Left lung (tissue), 10 donors: Measurements from ENCODE around the gene BCL2L12. TPM values are rescaled to one million over a fixed set of nuclear protein-coding genes. Genes with fewer than 3 reads are reported as not detected.

Experiments
- ATAC-seq: fragments of 200-7000 bp; cut with Tn5 transposase; one replicate; pipeline ENCODE4 v1.9.1; 2020; ENCODE audit warnings: moderate library complexity
- DNase-seq, 4 donors: peaks; one replicate each; pipeline ENCODE4 v3.0.0-alpha.2; 2013 to 2020
- H3K27ac ChIP-seq, 2 donors: fragments of 200-600 bp; sonication (generic) in 1 of 2; one replicate each; pipeline versions ENCODE4 v1.5.0 to v1.8.0; 2020 to 2021
- H3K27me3 ChIP-seq, 2 donors: fragments of 200-600 bp; sonication (generic) in 1 of 2; one replicate each; pipeline versions ENCODE4 v1.5.0 to v1.8.0; 2020 to 2021
- H3K36me3 ChIP-seq, 2 donors: fragments of 200-600 bp; sonication (generic) in 1 of 2; one replicate each; pipeline versions ENCODE4 v1.5.0 to v1.8.0; 2020 to 2021
- H3K4me1 ChIP-seq, 2 donors: fragments of 200-600 bp; one replicate each; pipeline ENCODE4 v1.8.0; 2021
- H3K4me3 ChIP-seq, 2 donors: fragments of 200-600 bp; sonication (generic) in 1 of 2; one replicate each; pipeline versions ENCODE4 v1.5.0 to v1.8.0; 2020 to 2021; ENCODE audit warnings: mild to moderate bottlenecking in 1 of 2
- H3K9me3 ChIP-seq, 2 donors: fragments of 200-600 bp; sonication (generic) in 1 of 2; one replicate each; pipeline versions ENCODE4 v1.5.0 to v1.8.0; 2020 to 2021
- CTCF ChIP-seq, 2 donors: fragments of 200-600 bp; sonication (generic) in 1 of 2; IDR thresholded peaks; one replicate each; pipeline versions ENCODE4 v1.5.0 to v1.8.0; 2021; ENCODE audit warnings: antibody characterized with exemption in 2 of 2
- intact Hi-C, 2 donors: fragments of 100-400 bp; cut with DNase I; formaldehyde crosslinking; loops; one replicate each; pipeline versions ENCODE4 v1.11.2 to v1.14.2; 2022
- polyA plus RNA-seq, 6 donors: library from polyadenylated mRNA; unstranded; fragments of 120-200 nt; gene quantifications; one replicate each; pipeline ENCODE4 v1.2.1, GENCODE V29; 2013; ENCODE audit not compliant: insufficient read length in 6 of 6
- total RNA-seq, 2 donors: library from RNA; stranded (reverse); fragmentation: NEBNext Ultra II Directional; extraction: Animal tissue kit (Norgen Biotek cat#: 25700); gene quantifications; one replicate each; pipeline ENCODE4 v1.2.1, GENCODE V29; 2021
- donor health status: DM: no; HTN: yes; CAD: no.
- donor health status: DM: no; HTN: no; CAD: no.

Gene BCL2L12
- total and polyA plus RNA-seq, 8 donors = 20.6 to 30.1 (median 26.0) TPM

GRCh38 chr19:49677901-49678674 is 12.4 kb downstream of the BCL2L12 start:
- ATAC-seq = peak; percentile 3
- Histone ChIP-seq H3K27me3 (no peaks in the 10 kb centered on the region), H3K27ac (peak overlapping the region; percentile 86 to 95), H3K36me3 (peaks cover 0 to 27% of the 10 kb centered on the region in 2 donors), H3K4me1 (peaks cover 21 to 44% of the 10 kb centered on the region in 2 donors), H3K4me3 (peak overlapping the region; percentile 99 to 100), H3K9me3 (no peaks in the 10 kb centered on the region)
- intact Hi-C loops = no loop called here
- TF ChIP-seq CTCF (IDR thresholded peaks at IDR 0.05) = peak; percentile 53 to 58
- peak; percentile 74 to 89 (median 80) for DNase-seq

- no peak for TF ChIP-seq CTCF (IDR thresholded peaks at IDR 0.05)
- Histone ChIP-seq H3K4me1 (peaks cover 21 to 44% of the 10 kb centered on the region in 2 donors), H3K4me3 (peak overlapping the region in 1 of 2 donors; percentile 99), H3K27ac (no peak overlapping the region), H3K9me3 (no peaks in the 10 kb centered on the region), H3K36me3 (peaks cover 0 to 38% of the 10 kb centered on the region in 2 donors), H3K27me3 (no peaks in the 10 kb centered on the region)
- no peak for DNase-seq
- intact Hi-C loops = no loop called here
- ATAC-seq = no peak
Measured at GRCh38 chr19:49678985-49679770, 13.4 kb downstream of the BCL2L12 start.

DNA sequence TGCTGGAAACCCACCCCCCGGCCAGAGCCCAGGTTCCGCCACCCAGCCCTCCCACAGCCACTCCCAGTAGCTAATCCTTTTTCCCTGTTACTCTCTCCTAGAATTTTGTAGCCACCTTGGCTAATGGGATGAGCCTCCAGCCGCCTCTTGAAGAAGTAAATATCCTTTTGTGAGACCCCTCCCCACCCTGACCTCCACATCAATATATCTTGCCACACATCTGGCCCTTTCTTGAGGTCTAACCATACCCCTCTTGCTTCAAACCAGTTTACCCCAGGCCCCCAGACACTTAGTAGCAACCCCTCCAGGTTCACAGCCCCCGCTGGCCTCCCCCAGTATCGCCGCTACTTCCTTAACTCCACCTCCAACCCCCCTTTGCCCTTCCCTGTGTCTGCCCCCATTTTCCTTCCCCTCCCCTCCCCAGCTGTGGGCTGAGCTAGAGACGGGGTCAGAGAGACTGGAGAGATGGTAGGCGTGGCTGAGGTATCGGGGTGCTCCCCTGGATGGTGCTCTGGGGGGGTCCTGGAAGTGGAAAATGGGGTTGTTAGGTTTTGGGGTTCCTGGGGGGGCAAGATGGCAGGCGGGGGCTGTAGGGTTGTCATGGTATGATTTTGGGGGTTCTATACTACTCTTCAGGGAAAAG is 14.2 kb downstream of the BCL2L12 start:
- Histone ChIP-seq H3K27ac (peak overlapping the region; percentile 48 to 65), H3K27me3 (no peaks in the 10 kb centered on the region), H3K4me3 (no peak overlapping the region), H3K4me1 (peaks cover 21 to 44% of the 10 kb centered on the region in 2 donors), H3K36me3 (peaks cover 0 to 45% of the 10 kb centered on the region in 2 donors), H3K9me3 (no peaks in the 10 kb centered on the region)
- no peak for DNase-seq
- intact Hi-C loops = no loop called here
- ATAC-seq = no peak
- TF ChIP-seq CTCF (IDR thresholded peaks at IDR 0.05) = no peak

- ATAC-seq = peak; percentile 36
- Histone ChIP-seq H3K36me3 (peaks cover 0 to 53% of the 10 kb centered on the region in 2 donors), H3K4me3 (peak overlapping the region in 1 of 2 donors; percentile 20)
Measured at GRCh38 chr19:49680421-49681351, 15.0 kb downstream of the BCL2L12 start.

More at GRCh38 chr19:49680421-49681351, 15.0 kb downstream of the BCL2L12 start:
- Histone ChIP-seq H3K27ac (peak overlapping the region; percentile 48 to 65), H3K9me3 (no peaks in the 10 kb centered on the region), H3K4me1 (peaks cover 20 to 43% of the 10 kb centered on the region in 2 donors), H3K27me3 (no peaks in the 10 kb centered on the region)
- TF ChIP-seq CTCF (IDR thresholded peaks at IDR 0.05) = peak; percentile 99 to 100
- peak; percentile 89 to 98 (median 95) for DNase-seq
- intact Hi-C loops = no loop called here
